DOHH2 (cell line): Measurements from ENCODE around the gene RELN.

ENCODE experiments used
- CTCF ChIP-seq: fragments of 200-600 bp; sonication (generic); IDR thresholded peaks from one replicate; pipeline ENCODE4 v1.5.1; 2014; ENCODE audit warnings: antibody characterized with exemption, mild to moderate bottlenecking, low read depth, low read length; ENCODE audit not compliant: poor library complexity, severe bottlenecking
- EZH2phosphoT487 ChIP-seq: fragments of 200-600 bp; sonication (generic); IDR thresholded peaks from 2 replicates; pipeline ENCODE4 v1.6.1; 2017; ENCODE audit warnings: borderline replicate concordance, mild to moderate bottlenecking, antibody characterized with exemption, low read length, moderate library complexity, mixed read lengths

- TF ChIP-seq CTCF (no peak), EZH2phosphoT487 (no peak)
Observed at GRCh38 chr7:103487419-103487818, 502.0 kb downstream of the RELN start.
